ENCODE data around the gene SH3GLB1. TPM values are rescaled to one million over a fixed set of nuclear protein-coding genes. Genes with fewer than 3 reads are reported as not detected.

The SH3GLB1 gene
- total and polyA plus RNA-seq, 2 of the 4 experiments (the other 2 are of a cell fraction): 22.2 to 36.5 TPM

GRCh38 chr1:86760199-86760598 is 55.8 kb downstream of the SH3GLB1 start:
- Histone ChIP-seq H2AK5ac (ENCODE audit: low read depth, low read length) (no peak overlapping the region), H3K27me3 (ENCODE audit: control insufficient read depth, insufficient read depth, low read length) (peaks cover 6% of the 10 kb centered on the region), H4K91ac (ENCODE audit: insufficient read depth, low read depth, low read length) (no peak overlapping the region), H3K4me3 (ENCODE audit: insufficient read depth, low read depth, low read length) (no peak overlapping the region), H3K79me1 (ENCODE audit: low read depth in 1 of 2, low read length in 2 of 2) (no peaks in the 10 kb centered on the region), H3K23ac (ENCODE audit: low read depth, low read length) (no peak overlapping the region), H3K14ac (replicated peaks; ENCODE audit: low read depth, low read length) (no peak overlapping the region), H2AK9ac (replicated peaks; ENCODE audit: low read depth, low read length, poor library complexity) (no peak overlapping the region), H3K9ac (ENCODE audit: low read depth, low read length) (no peak overlapping the region), H3K18ac (ENCODE audit: low read depth, low read length) (no peak overlapping the region), H4K8ac (ENCODE audit: low read depth in 2 of 2, low read length in 2 of 2) (no peak overlapping the region), H2BK5ac (ENCODE audit: low read depth, low read length, poor library complexity, severe bottlenecking) (no peak overlapping the region), H3K4me1 (ENCODE audit: control insufficient read depth, insufficient read depth, low read length) (no peaks in the 10 kb centered on the region), H3K4ac (ENCODE audit: low read depth, low read length) (no peak overlapping the region), H4K20me1 (ENCODE audit: insufficient read depth, low read length) (no peaks in the 10 kb centered on the region), H3K9me3 (ENCODE audit: control insufficient read depth, insufficient read depth, low read length) (no peaks in the 10 kb centered on the region), H3K4me2 (ENCODE audit: low read depth, low read length) (no peak overlapping the region), H2BK15ac (ENCODE audit: low read depth, low read length) (no peak overlapping the region), H3K9me1 (ENCODE audit: insufficient read depth, low read length) (no peaks in the 10 kb centered on the region), H4K5ac (ENCODE audit: low read depth, low read length) (no peak overlapping the region), H2BK20ac (ENCODE audit: low read depth, low read length) (no peak overlapping the region), H2AFZ (replicated peaks; ENCODE audit: low read length, poor library complexity) (no peak overlapping the region), H3K36me3 (ENCODE audit: control insufficient read depth, insufficient read depth, low read length) (no peaks in the 10 kb centered on the region), H2BK120ac (ENCODE audit: low read depth, low read length) (no peak overlapping the region), H3K56ac (ENCODE audit: extremely low read depth, insufficient read depth, low read length) (no peak overlapping the region), H3K27ac (ENCODE audit: insufficient read depth, low read length) (no peak overlapping the region)
- no peak for DNase-seq
- dilution Hi-C loops (cut with HindIII; ENCODE audit: low sequenced_read_pairs, unreplicated experiment): no loop called here
- ChIA-PET POLR2A (ENCODE audit: unreplicated experiment) (no interaction called here), CTCF (no interaction called here)
- WGBS, 2 experiments (ENCODE audit: extremely low coverage in 2 of 2, insufficient read length in 1 of 2): no CpG with 5 or more reads among the region's 1 CpG
- no peak for ATAC-seq (ENCODE audit: low read depth)
- BruUV-seq (replicated peaks): no TSS peak
- TF ChIP-seq MAFK (IDR thresholded peaks at IDR 0.05; ENCODE audit: low read depth, low read length): no peak
- no peak for TF ChIP-seq NFE2L2 (IDR thresholded peaks at IDR 0.05; ENCODE audit: low read depth, low read length)
- no peak for TF ChIP-seq POLR2A (IDR thresholded peaks at IDR 0.05; ENCODE audit: low read depth, low read length)
- TF ChIP-seq ELK1 (IDR thresholded peaks at IDR 0.05; ENCODE audit: borderline replicate concordance, low read depth, low read length): no peak
- no peak for TF ChIP-seq RCOR1 (IDR thresholded peaks at IDR 0.05; ENCODE audit: insufficient replicate concordance, low read length)
- TF ChIP-seq USF2 (IDR thresholded peaks at IDR 0.05; ENCODE audit: low read depth, low read length): no peak
- no peak for TF ChIP-seq SMC3 (IDR thresholded peaks at IDR 0.05; ENCODE audit: low read depth, low read length)
- no peak for TF ChIP-seq BHLHE40 (IDR thresholded peaks at IDR 0.05; ENCODE audit: low read depth, low read length)
- no peak for TF ChIP-seq CHD1 (IDR thresholded peaks at IDR 0.05; ENCODE audit: low read depth, low read length)
- no peak for TF ChIP-seq CTCF (conservative IDR thresholded peaks at IDR 0.05; ENCODE audit: low read depth, low read length)
- no peak for TF ChIP-seq RFX5 (IDR thresholded peaks at IDR 0.05; ENCODE audit: low read depth, low read length)
- TF ChIP-seq MXI1 (IDR thresholded peaks at IDR 0.05; ENCODE audit: borderline replicate concordance, low read depth, low read length): no peak
- no peak for TF ChIP-seq FOS (IDR thresholded peaks at IDR 0.05; ENCODE audit: low read depth, low read length)
- TF ChIP-seq CEBPB (IDR thresholded peaks at IDR 0.05; ENCODE audit: low read depth, low read length): no peak
- TF ChIP-seq RAD21 (IDR thresholded peaks at IDR 0.05; ENCODE audit: low read length): no peak
- no peak for TF ChIP-seq MAZ (IDR thresholded peaks at IDR 0.05; ENCODE audit: borderline replicate concordance, low read depth, low read length)
- intact Hi-C loops (cut with micrococcal nuclease): no loop called here
- in situ Hi-C loops (cut with MboI; ENCODE audit: low sequenced_read_pairs): no loop called here
